Skin of body (tissue), 2 donors: ENCODE measurements around the gene PLA2G6. TPM values are rescaled to one million over a fixed set of nuclear protein-coding genes. Genes with fewer than 3 reads are reported as not detected.

Experiments used
- DNase-seq: peaks from one replicate; lab custom pipeline; 2025; lab: John Stamatoyannopoulos, UW
- total RNA-seq: library from RNA; depleted of rRNA; stranded (reverse); fragments of >200 nt; gene quantifications from one replicate; pipeline ENCODE4 v1.2.3, GENCODE V29; 2014

Gene PLA2G6, protein sequence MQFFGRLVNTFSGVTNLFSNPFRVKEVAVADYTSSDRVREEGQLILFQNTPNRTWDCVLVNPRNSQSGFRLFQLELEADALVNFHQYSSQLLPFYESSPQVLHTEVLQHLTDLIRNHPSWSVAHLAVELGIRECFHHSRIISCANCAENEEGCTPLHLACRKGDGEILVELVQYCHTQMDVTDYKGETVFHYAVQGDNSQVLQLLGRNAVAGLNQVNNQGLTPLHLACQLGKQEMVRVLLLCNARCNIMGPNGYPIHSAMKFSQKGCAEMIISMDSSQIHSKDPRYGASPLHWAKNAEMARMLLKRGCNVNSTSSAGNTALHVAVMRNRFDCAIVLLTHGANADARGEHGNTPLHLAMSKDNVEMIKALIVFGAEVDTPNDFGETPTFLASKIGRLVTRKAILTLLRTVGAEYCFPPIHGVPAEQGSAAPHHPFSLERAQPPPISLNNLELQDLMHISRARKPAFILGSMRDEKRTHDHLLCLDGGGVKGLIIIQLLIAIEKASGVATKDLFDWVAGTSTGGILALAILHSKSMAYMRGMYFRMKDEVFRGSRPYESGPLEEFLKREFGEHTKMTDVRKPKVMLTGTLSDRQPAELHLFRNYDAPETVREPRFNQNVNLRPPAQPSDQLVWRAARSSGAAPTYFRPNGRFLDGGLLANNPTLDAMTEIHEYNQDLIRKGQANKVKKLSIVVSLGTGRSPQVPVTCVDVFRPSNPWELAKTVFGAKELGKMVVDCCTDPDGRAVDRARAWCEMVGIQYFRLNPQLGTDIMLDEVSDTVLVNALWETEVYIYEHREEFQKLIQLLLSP
- 21.1 TPM for total RNA-seq

DNA sequence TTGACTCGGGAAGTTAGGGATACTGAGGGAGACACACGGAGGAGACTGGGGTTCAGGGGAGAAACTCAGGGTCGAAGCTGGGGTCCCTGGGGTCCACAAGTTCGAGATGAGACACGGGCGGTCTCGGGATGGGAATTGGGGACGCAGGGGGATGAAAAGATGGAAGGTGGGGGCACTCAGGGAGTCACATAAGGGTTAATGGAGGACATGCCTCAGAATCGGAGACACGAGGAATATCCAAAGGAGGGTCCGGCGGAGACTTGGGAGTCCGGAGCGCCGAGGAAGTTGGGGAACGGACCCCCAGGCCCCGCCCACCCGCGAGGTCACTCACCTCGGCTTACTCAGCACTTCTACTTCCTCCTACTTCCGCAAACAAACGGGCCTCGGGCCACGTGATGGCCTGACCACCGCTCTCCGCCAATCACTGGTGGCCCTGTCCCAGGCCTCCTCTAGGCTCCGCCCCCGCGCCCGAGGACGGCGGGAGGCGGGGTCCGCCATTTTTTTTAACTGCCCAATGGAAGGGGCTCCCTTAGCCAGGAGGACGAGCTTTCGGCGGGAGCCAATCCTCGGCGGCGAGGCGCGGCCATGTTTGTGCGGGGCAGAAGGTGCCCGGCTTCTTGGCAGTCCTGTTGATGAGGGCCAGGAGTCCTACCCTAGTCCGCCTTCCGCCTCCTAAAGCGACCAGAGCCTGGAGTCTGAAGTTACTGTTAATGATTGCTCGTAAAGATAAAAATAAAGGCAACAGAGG lies at the start of gene PLA2G6:
TSS of gene PLA2G6 (minus strand) at position 378 of the 748 bp plus-strand sequence. CDS start 12,404 bp downstream, outside the sequence.
- peak; percentile 94 for DNase-seq

DNA sequence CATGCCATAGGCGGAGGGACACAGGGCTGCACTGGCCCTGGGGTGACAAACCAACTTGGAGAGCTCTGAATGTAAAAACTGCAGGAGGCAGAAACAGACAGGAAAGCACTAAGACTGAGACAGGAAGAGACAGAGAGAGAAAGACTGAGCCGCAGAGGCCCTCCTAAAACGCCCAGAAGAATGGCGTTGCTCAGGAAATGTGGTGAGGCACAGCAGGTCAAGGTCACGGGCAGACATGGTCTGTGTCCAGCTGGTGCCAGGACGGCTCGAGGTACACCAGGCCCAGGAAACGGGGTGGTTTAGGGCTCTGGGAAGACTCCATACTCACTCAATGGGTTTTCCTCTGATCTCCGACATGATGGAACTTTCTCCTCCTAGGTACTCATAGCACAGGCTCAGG lies 49.3 kb upstream of the PLA2G6 start:
- no peak for DNase-seq

DNA sequence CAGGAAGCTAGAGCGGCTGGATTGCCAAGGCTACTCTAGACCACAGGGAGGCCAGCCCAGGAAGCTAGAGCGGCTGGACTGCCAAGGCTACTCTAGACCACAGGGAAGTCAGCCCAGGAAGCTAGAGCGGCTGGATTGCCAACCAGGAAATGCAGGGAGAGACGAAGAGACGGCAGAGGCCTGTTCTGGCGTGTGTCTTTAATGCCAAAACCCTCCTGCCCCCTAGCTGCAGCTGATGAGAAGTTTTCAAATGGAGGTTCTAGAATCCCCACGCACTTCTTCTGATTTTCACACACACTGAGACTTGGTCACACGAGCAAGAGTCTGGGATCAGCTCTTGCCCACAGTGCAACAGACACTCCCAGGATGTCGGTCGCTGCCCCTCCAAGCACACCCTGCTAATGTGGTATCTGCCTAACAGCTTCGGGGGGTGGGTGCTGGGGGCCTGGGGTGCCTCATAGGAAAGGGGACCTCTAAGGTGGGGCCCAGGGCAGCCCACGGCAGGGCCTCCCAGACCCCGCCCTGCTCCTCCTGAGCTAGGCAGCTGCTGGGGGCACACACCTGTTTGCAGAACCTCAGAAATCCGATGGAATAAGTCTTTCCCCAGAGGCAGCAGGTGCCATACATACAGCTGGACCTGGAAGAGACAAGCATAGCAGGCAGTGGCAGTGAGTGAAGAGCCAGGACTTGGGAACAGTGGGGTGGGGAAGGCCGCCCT lies 48.6 kb upstream of the PLA2G6 start:
- peak; percentile 25 for DNase-seq

DNA sequence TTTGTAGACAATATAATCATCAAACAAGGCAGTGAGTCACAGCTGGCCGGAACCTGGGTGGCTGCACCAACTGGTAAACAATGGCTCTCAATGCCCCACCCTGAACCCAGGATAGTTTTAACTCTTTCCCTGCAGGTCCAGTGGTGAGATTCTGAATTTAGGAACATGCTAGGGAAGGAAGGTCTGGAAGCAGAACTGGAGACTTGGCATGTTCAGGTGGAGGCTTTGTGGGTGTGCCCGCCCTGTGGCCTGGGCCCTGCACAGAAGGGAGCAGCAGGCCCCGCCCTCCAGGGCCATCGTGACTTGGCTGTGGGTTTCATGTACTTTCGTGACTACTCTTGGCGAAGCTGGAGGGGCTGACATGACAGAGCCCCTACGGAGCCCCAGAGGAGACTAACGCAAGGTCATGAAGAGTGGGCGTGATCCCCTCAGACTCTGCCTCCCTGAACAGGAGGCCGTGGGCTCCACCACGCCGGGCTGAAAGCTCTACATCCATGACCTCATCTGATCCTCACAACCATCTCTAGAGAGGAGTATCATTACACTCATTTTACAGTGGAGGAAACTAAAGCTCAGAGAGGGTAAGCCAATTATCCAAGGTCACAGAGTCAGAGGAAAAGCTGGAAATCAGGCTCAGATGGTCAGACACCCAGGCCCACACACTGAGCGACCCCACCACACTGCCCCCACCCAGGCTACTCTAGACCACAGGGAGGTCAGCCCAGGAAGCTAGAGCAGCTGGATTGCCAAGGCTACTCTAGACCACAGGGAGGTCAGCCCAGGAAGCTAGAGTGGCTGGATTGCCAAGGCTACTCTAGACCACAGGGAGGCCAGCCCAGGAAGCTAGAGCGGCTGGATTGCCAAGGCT lies 47.5 kb upstream of the PLA2G6 start:
- DNase-seq, result no peak

DNA sequence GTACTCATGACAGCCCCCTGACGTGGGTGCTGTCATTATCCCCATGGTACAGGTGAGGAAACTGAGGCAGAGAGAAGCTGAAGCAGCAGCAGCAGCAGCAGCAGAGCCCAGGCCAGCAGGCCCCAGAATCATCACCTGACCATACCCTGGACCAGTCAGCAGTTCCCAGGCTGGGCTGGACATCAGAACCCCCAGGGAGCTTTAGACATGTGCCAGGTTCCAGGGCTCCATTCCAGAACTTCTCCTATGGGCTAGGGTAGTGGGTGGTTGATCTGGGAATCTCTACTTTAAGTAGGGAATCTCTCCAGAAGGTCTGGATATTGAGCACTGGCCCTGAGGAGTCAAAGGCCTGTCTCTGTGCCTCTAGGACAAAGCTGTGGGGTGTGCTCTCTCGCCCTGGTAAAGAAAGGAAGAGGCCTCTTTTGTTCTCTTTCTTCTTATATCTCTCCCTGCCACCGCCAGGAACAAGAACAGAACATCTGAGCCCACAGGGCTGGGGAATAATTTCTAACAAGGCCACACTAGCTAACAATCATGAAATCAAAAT lies 46.8 kb upstream of the PLA2G6 start:
- DNase-seq, result no peak

DNA sequence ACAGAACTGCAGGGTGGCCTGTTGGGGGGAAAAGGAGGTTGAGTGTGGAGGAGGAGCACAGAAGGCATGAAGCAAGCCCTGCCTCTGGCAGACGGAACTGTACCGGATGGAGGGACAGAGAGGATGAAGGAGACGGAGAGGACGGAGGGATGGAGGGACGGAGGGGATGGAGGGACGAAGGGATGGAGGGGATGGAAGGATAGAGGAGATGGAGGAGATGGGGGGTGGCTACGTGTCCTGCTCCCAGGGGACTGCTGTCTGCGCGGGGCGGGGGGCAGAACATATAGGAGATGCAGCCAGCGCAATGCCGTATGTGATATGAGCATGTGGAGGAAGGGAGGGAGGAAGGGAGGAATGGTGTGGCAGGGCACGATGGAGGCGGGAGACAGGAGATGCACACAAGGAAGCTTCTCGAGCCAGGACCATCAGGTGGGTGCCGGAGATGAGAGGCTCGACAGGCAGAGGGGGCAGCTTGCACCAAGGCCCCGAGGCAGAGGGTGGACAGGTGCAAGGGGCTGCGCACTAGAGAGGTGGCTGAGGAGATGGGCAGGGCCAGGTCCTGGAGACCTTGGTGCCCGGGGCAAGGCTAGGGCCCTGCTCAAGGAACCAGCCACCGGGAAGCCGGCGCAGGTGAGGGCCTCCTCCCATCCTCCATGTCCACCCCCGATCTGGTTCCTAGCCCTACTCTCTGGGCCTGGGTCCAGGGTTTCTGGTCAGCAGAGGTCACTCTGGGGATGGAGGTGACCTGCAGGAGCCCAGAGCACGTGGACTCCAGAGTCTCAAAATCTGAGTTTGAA lies 45.4 kb upstream of the PLA2G6 start:
- no peak for DNase-seq

DNA sequence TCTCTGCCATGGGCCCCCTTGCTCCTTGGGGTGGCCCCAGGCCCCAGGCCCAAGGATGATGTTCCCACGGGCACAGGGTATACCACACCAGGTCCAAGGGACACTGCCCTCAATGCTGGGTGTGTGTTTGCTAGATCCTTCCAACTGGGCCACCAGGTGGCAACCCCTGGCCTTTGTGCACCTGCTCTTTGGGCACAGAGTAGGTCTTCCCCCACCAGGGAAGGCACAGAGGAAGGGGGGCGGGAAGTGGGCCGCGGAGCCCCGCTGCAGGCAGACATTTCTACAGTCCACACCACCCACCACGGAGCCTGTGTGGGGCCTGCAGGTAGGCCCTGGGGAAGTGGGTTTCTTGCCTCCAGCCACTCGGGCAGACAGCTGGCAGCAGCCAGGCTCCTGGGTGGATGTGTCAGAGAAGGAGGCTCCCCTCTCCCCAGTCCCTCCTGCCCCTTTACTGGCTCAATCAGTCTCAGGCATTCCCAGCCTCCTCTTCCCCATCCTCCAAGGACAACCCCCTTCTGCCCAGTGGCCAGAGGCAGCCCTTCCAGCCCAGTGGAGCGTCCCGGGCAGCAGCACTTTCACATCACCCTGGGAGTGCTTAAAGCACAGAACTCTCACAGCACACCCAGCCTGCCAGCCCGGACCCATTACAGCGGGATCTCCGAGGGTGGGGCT lies 41.8 kb upstream of the PLA2G6 start:
- DNase-seq, result no peak

DNA sequence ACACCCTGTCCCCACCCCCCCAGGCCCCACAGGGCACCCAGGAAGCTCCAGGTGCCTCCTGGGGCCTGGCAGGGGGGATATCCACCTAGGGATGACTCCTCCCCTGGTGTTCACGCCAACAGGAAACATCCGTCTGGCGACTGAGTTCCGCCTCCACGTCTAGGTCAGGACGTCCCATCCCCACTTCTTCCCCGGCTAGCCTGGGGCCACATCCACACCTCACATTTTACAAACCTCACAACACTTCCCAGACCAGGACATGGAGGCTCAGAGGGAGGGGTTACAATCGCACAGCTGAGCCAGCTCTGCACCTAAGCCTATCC lies 41.1 kb upstream of the PLA2G6 start:
- no peak for DNase-seq

DNA sequence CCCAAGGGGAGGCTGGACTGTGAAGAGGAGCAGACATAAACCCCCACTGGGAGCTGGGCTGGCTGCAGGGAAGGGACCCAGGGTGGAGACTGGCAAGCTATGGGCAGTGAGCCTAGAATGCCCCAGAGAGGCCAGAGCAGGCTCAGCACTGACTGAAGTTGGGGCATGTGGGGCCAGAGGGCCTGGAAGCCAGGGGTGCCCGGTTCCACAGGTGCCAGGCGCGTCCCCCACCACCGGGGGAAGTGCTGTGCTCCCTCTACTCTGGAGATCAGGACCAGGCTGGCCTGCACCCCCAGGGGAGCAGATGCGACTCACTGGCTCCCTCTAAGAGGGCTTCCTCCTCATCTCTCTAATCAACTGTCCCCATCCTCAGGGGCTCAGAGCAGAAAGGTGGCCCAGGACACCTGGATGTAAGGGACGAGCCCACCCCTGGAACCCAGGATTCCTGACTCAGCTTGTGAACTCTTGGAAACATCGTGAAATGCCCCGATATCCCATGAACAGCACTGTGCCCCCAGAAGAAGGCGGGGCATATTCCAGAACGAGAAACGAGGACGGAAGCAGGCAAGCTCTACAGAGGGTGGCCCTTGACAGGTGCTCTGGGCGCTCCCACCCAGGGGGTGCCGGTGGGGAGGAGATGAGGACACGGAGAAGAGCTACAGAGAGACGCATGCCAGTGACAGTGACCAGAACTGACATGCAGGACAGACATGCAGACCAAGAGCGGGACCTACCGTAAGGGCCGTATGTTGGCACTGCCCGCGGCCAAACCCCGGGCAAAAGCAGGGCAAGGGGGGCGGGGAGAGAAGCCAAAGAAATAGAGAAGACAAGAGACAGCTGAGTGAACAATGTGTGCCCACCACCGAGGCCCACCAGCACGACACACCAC lies 40.5 kb upstream of the PLA2G6 start:
- DNase-seq, result no peak

DNA sequence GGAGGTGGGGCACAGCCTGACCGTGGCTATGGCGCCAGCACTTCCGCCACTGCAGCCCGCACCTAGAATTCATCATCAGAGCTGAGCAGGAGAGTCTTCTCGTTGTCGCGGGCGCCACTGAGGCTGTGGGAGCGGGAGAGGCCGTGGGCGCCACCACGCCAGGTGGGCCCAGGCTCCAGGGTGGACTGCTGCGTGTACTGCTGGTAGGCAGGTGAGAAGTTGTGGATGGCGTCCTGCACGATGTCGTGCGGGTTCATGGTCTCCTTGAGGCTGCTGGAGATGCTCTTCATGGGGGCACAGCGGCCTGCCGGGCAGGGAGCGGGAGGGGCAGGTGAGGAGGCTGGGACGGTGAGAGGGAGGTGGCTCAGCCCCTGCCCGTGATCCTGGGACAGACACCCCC lies 39.8 kb upstream of the PLA2G6 start:
- DNase-seq, result no peak

DNA sequence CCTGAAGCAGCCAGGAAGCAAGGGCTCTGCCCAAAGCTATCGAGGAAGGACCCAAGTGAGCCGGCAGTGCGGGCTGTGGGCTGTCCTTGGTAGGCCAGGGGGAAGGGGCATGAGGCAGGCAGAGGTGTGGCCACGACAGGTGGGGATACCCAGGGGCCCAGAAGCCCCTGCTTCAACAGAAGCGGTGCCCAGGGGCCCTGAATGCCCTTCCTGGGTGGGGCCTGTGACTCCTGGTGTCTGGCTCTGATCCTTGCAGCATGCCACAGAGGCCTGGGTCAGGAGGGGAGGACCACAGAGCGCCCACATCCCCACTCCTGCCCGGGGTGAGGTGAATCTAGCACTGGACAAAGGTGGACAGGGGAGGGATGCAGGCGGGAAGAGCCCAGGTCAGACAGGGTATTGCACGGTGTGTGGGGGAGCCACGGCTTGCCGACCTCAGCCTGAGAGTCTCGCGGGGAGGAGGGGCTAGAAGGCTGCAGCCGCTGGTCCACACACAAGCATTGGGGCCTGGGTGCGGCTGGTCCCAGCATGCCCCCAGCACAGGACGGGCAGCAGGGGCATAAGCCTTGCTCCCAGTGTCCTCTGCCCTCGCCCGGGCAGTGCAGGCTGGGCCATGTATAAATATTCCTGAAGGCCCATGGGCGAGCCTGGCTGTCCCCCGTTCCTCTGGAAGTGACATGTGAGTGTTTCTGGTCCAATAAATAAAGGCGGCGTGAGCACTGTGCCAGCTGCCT lies 39.2 kb upstream of the PLA2G6 start:
- no peak for DNase-seq

DNA sequence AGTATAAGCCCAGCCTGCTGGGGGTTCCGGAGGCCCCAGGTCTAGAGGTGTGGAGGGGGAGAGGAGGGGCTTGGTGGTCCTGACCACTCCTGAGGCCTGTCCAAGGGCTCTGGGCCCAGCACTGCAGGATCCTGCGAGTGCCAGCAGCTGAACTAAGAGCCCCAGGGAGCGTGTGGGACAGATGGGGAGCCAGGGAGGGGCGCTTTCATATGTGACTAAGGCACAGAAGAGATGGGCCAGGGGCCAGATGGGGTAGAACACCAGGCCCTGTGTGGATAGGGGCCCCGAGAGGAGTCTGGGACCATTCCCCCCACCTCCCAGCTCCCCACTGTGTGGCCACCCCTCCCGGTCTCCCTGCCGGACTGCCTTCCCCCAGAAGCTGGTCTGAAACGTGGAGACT lies 38.5 kb upstream of the PLA2G6 start:
- DNase-seq, result no peak

DNA sequence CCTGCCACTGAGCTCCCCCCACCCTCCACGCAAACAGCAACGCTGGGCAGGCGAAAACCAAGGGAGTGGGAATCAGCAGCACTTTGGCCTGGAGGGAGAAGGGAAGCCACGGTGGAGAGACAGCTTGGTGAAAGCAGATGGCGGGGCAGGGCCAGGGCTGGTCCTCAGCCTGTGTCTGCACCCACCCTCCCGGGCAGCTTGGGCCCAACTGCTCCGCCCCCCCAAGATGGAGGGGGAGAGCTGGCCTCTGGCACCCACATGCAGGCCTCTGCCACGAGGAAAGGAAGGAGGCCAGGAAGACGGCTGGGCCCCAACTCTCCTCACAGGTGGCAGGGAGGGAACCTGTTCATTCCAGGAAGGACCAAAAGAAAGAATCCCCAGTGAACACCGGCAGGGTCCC lies 38.0 kb upstream of the PLA2G6 start:
- no peak for DNase-seq

DNA sequence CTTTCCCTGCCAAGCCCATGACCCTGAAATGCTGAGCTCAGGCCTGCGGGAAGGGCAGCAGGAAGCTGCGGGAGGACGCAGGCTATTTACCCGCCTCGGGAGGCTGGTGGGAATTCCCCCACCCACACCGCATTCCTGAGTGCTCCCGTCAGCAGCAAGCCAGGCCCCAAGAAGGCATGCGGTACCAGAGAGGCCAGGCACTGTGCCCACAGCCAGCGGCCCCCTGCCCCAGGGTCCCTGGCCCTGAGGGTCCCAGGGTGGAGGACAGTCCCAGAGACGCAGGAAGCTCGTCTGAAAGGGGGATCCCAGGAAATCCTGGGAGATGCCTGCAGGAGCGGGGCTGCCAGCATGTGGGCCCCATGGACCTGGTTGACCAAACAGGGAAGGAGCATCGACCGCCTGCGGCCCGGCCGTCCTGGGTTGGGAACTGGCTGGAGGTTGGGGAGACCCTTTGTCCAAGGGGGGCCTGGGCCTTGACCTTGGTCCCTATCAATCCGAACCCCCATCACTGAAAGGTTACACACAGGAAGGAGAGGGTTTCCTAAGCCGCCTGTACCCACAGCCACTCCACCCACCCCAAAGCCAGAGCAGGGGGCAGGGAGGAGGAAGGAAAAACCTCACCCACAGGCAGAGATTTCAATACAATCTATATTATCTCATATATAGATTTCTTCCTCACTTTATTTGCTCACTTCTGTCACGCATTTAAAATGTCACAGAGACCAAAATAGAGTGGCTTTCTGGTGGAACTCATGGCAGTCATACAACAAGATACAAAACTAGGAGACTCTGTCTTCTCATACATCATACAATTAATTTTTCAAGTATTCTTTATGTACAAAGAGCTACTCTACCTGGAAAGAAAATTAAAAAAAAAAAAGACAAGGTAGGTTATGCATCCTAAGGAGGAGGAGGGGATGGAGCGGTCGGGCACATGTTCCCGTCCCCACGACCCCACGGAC lies 37.3 kb upstream of the PLA2G6 start:
- peak; percentile 49 for DNase-seq

DNA sequence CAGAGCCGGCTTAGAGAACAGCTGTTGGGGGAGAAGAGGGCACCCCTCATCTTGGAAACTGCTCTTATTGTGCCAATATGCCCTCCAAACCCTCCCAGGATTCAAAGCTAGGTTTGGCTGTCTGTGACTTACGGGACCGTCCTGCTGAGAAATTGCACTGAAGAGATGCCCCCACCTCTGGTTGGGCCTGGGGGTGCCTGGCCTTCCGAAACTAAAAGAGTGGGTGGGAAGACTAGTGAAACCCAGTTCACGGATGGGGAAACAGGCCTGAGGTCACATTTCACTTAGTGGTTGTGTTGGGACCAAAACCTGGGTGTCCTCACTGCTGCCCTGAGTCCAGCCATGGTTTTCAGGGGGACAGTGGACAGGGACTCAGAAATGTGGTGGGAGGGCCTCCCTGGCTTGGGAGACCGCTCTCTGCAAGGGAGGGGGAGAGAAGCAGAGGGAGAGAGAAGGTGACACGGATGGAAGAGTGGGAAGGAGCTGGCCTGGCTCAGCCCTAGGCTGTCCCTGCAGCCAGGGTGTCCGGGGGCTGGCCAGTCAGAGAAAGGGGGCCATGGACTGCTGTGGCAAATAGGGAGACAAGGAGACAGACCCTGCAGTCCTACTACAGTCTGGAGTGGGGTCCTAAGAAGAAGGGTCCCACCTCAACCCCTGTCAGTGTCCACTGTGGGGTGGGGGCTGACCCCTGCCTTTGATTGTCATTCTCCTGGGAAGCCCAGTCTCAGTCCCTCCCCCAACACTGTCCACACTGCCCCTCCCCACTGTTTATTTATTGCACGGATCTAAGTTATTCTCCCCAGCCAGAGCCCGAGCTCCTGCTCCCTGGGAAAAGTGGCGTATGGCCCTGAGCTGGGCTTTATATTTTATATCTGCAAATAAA lies 33.8 kb upstream of the PLA2G6 start:
- DNase-seq, result no peak
